Tibial artery (tissue), 4 donors: ENCODE data around the gene TMEM59.

Experiments
- DNase-seq, 2 donors: peaks; one replicate each; pipeline ENCODE4 v3.0.0-alpha.2; 2019
- H3K27ac ChIP-seq, 2 donors: fragments of 200-600 bp; sonication (generic) in 1 of 2; 1 replicate in 1 of 2; 2 replicates in 1 of 2; pipeline ENCODE4 v1.5.1; 2018 to 2019; ENCODE audit warnings: mild to moderate bottlenecking in 1 of 2
- H3K27me3 ChIP-seq, 2 donors: fragments of 200-600 bp; sonication (generic) in 1 of 2; one replicate each; pipeline versions ENCODE4 v1.5.1 to v1.6.0; 2016 to 2019
- H3K36me3 ChIP-seq, 3 donors: fragments of 200-600 bp; sonication (generic) in 2 of 3; one replicate each; pipeline ENCODE4 v1.5.1; 2016 to 2019; ENCODE audit warnings: mild to moderate bottlenecking in 2 of 3
- H3K4me1 ChIP-seq, 4 donors: fragments of 200-600 bp; sonication (generic) in 2 of 4; 1 replicate in 3 of 4; 2 replicates in 1 of 4; pipeline ENCODE4 v1.5.1; 2016 to 2019
- H3K4me3 ChIP-seq, 2 donors: fragments of 200-600 bp; sonication (generic) in 1 of 2; 1 replicate in 1 of 2; 2 replicates in 1 of 2; pipeline ENCODE4 v1.5.1; 2018 to 2019; ENCODE audit warnings: mild to moderate bottlenecking in 2 of 2
- H3K9me3 ChIP-seq, 3 donors: fragments of 200-600 bp; sonication (generic) in 1 of 3; one replicate each; pipeline ENCODE4 v1.5.1; 2016 to 2019
- CTCF ChIP-seq, 2 experiments: fragments of 200-600 bp in 1 of 2; fragments of 450-650 bp in 1 of 2; IDR thresholded peaks; one replicate each; pipeline ENCODE4 v1.5.1; 2017 to 2019; ENCODE audit warnings: antibody characterized with exemption in 2 of 2, mild to moderate bottlenecking in 1 of 2, moderate library complexity in 1 of 2
- intact Hi-C: fragments of 100-400 bp; cut with DNase I; formaldehyde crosslinking; loops from one replicate; pipeline ENCODE4 v1.15.0; 2023; ENCODE audit warnings: low total_unique reads

TMEM59 gene

GRCh38 chr1:54052934-54053744 is at the start of gene TMEM59, which contains the start of gene TCEANC2:
TSS of gene TMEM59 (minus strand) at chr1:54053204. CDS start at chr1:54053188, 16 bp downstream.
TSS of gene TCEANC2 (plus strand) at chr1:54053608. CDS start at chr1:54054423, 815 bp downstream.
- H3K4me1 ChIP-seq: peaks cover 0 to 53% (median 28%) of the 10 kb centered on the region in 4 donors
- H3K36me3 ChIP-seq: no peaks in the 10 kb centered on the region
- peak; percentile 99 for DNase-seq
- no peaks in the 10 kb centered on the region for H3K9me3 ChIP-seq
- TF ChIP-seq CTCF (IDR thresholded peaks at IDR 0.05): peak in 1 of 2 experiments; percentile 22
- intact Hi-C loops: loop anchor here (1.0 kb wide), 1 partner anchor 107 kb away; the partner anchor contains the start of gene LRRC42
- peak within 1 kb of the TSS; percentile 77 to 97 for H3K4me3 ChIP-seq
- no peaks in the 10 kb centered on the region for H3K27me3 ChIP-seq
- peak within 1 kb of the TSS; percentile 91 to 99 for H3K27ac ChIP-seq

- no peak for DNase-seq
- no peak for TF ChIP-seq CTCF (IDR thresholded peaks at IDR 0.05)
- intact Hi-C loops: no loop called here
- Histone ChIP-seq H3K4me3 (no peak overlapping the region), H3K9me3 (no peaks in the 10 kb centered on the region), H3K27me3 (no peaks in the 10 kb centered on the region), H3K36me3 (peaks cover 3 to 22% (median 8%) of the 10 kb centered on the region in 3 donors), H3K4me1 (no peaks in the 10 kb centered on the region), H3K27ac (no peak overlapping the region)
Observed at GRCh38 chr1:54100500-54100899, 47.5 kb upstream of the TMEM59 start.

GRCh38 chr1:54099061-54099610 is 46.1 kb upstream of the TMEM59 start:
- Histone ChIP-seq H3K27me3 (no peaks in the 10 kb centered on the region), H3K27ac (no peak overlapping the region), H3K4me3 (no peak overlapping the region), H3K36me3 (peaks cover 3 to 22% (median 8%) of the 10 kb centered on the region in 3 donors), H3K9me3 (no peaks in the 10 kb centered on the region), H3K4me1 (no peaks in the 10 kb centered on the region)
- intact Hi-C loops: loop anchor here (10.0 kb wide), 1 partner anchor 706 kb away; the partner anchor contains the start of gene TTC22
- no peak for DNase-seq
- TF ChIP-seq CTCF (IDR thresholded peaks at IDR 0.05): no peak

GRCh38 chr1:54096877-54097240 is 43.9 kb upstream of the TMEM59 start:
- peaks cover 3 to 22% (median 8%) of the 10 kb centered on the region in 3 donors for H3K36me3 ChIP-seq
- H3K4me3 ChIP-seq: no peak overlapping the region

More at GRCh38 chr1:54096877-54097240, 43.9 kb upstream of the TMEM59 start:
- intact Hi-C loops: loop anchor here (10.0 kb wide), 1 partner anchor 708 kb away; the partner anchor contains the start of gene TTC22
- no peak for DNase-seq
- no peak for TF ChIP-seq CTCF (IDR thresholded peaks at IDR 0.05)
- Histone ChIP-seq H3K27me3 (no peaks in the 10 kb centered on the region), H3K9me3 (no peaks in the 10 kb centered on the region), H3K4me1 (no peaks in the 10 kb centered on the region), H3K27ac (no peak overlapping the region)
